HuH-7.5 (cell line): ENCODE results near the gene IGFBP7.
A peak's percentile ranks its signal among the peaks of the same experiment; 100 is the strongest.

Experiments used
- DNase-seq: peaks from one replicate; pipeline ENCODE4 v3.0.0; 2011; ENCODE audit warnings: low spot score

The IGFBP7 gene

DNA sequence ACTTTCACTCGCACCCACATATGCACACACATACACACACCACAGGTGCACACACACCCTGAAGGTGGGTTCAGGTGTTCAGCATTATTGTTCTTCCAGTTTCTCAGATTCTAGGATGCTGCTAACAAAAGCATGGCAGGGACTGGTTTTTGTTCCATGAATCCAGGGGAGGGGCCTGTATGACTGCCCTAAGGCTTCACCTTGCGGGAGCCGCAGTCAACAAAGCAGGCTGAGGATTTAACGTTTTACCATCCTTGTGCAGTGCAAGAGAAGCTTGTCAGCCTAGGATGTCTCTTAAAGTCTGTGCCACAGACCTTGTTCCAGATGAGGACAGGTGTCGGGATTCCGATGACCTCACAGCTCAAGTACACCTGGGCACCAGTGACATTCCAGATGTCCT, 69.7 kb downstream of the IGFBP7 start:
- no peak for DNase-seq

DNA sequence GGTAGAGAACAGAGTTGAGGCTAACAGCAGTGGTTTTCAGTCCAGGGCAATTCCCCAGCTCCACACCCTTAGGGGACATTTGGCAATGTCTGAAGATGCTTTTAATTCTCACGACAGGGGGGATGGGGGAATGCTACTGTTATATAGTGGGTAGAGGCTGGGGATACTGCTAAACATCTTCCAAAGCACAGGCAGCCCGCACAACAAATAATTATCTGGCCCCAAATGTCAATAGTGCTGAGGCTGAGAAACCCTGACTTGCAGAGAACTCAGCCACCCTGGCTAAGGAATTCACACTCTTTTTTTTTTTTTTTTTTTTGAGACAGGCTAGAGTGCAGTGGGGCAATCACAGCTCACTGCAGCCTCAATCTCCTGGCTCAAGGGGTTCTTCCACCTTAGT, 70.8 kb downstream of the IGFBP7 start:
- DNase-seq, result no peak

DNA sequence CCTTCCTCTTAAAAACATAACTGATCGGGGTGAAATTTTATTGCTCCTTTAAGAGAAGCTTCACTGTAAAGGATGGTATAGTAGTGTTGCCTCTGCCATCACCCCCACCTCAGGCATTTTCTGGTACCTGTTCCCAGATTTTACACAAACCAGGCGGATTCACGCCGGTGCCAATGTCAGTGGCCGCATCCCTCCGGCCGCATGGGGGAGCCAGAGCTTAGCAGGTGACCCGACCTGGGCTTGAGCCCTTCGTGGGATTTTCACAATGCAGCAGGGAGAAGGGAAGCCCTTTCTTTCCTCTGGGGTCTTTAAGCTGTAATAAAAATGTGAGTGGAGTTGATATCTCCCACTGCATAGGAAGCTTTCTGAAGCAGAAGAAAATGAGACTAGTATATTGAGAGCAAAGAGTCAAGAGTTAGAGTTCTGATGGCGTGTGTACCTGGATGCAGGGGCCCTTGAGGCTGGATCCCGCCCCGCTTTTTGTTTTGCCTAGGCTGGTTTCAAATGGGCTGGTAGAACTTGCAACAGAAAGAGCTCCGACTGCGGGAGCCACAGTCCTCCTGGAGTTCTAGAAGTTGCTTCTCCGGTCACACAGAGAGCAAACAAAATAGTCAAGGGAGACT, 72.1 kb downstream of the IGFBP7 start:
- DNase-seq, result peak; percentile 29

DNA sequence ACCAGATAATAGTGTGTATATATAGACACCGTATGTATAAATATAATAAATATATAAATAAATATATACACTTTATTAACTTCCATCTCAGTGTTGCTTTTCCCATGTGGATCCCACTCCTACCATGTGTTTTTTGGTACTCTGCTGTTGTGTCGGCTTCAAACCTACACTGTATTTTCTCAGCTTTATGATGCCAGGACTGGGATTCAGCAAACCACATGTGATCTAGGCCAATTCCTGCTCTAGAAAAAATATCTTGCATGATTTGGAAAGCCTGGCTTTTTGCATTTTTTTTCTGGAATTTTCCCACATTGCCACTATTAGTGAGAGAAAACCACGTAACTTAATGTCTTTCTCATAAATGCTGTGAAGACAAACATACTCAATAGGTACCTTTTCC, 75.7 kb downstream of the IGFBP7 start:
- DNase-seq, result no peak

DNA sequence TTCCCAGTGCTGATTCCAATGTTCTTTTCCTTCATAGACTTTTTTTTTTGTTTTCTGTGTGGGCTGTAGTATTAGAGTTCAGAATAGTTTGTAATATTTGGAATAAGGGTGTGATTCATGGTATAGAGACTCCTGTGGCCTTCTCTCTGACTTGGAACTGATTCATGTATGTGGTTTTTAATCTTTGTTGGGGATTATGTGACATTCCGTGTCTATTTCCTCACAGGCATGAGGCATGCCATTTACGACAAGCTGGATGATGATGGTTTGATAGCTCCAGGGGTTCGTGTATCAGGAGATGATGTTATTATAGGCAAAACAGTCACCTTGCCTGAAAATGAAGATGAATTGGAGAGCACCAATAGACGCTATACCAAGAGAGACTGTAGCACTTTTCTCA, 87.1 kb downstream of the IGFBP7 start:
- DNase-seq, result no peak

DNA sequence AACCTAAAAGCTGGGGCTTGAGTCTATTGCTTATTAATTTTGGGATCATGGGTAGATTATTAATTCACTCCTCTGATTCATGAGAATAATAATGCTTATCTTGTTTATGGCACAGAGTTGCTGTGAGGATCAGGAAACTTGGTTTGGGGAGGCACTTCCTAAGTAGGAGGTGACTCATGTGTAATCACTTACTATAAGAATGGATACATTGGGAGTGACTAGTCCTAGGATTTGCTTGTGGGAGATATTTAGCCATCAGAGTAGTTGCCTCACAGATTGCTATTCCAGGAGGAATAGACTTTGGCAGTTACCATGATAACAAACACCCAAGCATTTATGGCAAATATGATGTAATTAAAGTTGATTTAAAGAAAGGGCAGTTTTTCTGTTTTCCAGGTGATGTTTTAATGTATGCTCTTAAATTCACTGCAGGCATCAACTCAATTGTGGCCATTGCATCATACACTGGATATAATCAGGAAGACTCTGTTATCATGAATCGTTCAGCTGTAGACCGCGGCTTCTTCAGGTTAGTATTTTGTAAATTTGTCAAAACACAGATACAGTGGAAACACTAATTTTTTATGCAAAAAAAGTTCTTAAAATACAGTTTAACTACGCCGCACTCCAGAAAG, 89.6 kb downstream of the IGFBP7 start:
- DNase-seq, result no peak

DNA sequence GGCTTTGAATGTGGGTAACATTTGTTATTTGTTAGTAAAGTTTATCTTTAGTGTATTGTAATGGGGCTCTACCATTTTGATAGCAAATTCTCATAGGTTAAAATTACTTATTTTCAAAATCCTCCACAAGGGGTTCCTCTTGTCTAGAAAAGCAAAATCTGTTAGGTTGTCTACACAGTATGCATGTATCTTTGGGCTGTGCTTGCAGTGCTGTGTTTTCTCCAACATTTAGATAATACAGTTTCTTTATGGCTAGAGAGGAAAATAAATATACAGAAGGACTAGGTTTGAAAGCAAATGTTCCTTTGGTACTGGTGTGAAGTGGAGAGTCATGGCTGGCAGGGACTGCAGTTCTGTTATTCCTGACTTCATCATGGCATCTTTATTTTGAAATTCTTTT, 91.2 kb downstream of the IGFBP7 start:
- DNase-seq, result no peak

DNA sequence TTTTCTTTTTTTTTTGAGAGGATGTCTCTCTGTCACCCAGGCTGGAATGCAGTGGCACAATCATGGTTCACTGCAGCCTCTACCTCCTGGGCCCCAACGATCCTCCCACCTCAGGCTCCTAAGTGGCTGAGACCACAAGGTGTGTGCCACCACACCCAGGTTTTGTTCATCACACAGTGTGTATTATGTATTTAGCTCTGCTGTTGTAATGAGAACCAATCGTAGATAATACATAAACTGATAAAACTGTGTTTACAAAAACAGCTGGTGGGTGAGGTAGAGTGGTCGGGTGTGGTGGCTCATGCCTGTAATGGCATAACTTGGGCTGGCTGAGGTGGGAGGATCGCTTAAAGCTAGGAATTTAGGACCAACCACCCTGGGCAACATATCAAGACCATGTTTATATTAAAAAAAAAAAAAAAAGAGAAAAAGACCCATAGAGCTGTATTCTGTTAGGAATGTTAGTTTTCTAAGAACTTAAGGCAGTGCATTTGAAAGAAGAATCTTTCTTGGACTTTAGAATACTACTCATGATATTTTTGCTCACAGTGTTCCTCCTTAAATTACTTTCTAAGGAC, 96.6 kb downstream of the IGFBP7 start:
- no peak for DNase-seq

DNA sequence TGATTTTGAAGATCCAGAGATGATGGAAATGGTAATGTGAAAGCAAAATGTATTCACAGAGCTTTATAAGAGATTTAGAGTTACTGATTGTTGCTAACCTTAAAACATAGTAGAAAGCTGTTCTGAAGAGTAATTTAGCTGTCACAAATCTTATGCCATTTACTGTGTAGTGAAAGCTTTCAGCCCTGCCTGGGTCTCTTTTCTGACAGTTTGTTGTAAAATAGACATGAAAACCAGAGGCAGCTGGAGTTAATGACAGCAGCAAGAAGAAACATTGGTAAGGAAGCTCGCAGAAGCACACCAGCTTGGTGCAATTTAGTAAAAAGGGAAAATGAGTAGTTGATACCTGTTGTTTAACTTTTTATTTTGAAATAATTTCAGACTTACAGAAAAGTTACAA, 110.4 kb downstream of the IGFBP7 start:
- DNase-seq, result no peak

DNA sequence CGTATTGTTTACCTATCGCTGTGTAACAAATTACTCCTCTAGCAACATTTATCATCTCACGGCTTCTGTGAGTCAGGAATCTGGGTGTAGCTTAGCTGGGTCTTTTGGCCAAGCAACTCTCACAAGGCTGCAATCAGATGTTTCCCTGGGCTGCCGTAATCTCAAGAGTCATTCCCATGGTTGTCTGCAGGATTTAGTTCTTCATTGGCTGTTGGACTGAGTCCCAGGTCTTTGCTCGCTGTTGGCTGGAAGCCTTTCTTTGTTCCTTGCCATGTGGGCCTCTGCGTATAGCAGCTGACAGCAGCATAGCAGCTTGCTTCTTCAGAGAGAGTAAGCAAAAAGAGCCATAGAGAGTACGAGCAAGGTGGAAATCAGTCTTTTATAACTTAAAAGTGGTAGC, 114.7 kb downstream of the IGFBP7 start:
- no peak for DNase-seq

DNA sequence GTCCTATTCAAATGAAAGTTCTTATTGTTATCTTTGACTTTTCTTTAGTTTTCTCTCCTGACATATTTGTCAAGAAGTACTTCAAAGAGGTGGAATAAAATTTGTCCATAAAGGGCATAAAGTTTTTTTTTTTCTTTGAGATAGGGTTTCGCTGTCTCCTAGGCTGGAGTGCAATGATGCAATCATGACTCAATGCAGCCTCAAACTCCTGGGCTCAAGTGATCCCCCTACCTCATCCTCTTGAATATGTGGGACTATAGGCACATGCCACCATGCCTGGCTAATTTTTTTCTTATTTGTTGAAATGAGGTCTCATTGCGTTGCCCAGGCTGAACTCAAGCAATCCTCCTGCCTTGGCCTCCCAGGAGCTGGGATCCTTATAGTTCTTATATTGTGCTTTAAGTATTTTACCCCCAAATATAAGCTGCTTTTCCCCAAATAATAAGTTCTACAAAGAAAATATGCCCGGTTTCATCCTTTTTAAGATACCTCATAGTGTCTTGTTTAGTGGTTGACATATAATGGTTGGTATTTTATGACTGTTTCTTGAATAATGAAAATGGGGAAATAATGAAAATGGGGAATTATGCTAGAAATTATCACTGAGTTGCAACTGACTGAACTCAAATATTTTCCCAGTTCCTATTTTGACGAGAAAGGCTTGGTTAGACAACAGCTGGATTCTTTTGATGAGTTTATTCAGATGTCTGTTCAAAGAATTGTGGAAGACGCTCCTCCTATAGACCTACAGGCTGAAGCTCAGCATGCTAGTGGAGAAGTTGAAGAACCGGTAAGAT, 119.9 kb downstream of the IGFBP7 start:
- no peak for DNase-seq

DNA sequence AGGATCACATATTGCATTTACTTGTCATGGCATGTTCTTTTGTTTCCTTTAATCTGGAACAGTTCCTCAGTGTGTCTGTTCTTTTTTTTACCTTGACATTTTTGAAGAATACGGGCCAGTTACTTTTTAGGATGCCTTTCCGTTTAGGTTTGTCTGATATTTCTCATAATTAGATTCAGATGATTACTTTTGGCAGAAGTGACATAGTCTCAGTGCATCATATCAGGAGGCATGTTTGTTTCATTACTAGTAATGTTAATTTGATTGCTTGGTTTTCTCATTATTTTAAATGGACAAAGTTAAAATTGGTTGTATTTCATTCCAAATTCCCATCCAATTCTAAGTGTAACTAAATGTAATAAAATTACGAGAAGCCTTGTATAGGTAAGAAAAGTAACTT, 123.2 kb downstream of the IGFBP7 start:
- no peak for DNase-seq

DNA sequence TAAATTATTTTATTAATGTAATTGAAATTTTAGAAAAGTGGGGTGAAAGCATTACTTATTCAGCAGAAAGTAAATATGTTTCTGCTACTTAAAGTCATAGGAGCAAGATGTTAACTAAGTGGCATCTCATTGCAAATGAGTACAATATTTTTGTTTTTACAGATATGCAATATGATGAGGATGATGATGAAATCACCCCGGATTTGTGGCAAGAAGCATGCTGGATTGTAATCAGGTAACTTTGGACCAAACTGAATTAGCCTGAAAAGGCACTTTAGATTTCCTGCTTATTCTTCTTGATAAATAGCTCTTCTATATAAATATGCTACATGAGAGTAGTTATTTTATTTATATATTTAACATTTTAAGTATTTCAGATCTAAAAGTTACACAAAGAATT, 124.0 kb downstream of the IGFBP7 start:
- DNase-seq, result no peak

DNA sequence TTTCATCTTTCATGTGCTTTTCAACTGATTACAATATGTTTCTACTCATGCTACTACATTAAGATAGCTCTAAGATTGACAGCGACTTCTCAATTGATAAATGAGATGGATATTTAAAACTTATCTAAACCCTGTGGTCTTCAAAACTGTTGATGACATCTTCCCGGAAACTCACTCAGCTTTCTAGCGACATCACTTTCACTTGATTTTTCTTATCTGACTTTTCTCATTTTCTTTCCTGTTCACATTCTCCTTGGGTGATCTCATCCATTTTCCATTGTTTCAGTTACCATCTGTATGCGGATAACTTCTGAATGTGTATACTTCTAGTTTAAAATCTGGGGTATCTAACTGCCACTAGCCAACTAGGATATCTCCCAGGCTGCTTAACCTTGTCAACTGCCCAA, 128.4 kb downstream of the IGFBP7 start:
- DNase-seq, result no peak
